PC-3 (cell line): ENCODE measurements around the gene CYP1B1.
"Not testable (repeated sequence)": the region's sequence is repeated elsewhere in the genome, so short reads cannot be mapped to it uniquely, and the experiment has no call there.

Source experiments
- EZH2phosphoT487 ChIP-seq: fragments of 300-600 bp; sonication (generic); IDR thresholded peaks from 2 replicates; pipeline ENCODE4 v1.6.1; 2018; ENCODE audit warnings: mild to moderate bottlenecking, antibody characterized with exemption, low read length, borderline replicate concordance
- TF ChIP-seq, protein P1 (sequence below): fragments of 300-600 bp; sonication (generic); conservative IDR thresholded peaks from 2 replicates; pipeline ENCODE4 v1.5.1; 2017; ENCODE audit warnings: antibody characterized with exemption, low read depth, mild to moderate bottlenecking, low read length

- TF ChIP-seq, protein P1, sequence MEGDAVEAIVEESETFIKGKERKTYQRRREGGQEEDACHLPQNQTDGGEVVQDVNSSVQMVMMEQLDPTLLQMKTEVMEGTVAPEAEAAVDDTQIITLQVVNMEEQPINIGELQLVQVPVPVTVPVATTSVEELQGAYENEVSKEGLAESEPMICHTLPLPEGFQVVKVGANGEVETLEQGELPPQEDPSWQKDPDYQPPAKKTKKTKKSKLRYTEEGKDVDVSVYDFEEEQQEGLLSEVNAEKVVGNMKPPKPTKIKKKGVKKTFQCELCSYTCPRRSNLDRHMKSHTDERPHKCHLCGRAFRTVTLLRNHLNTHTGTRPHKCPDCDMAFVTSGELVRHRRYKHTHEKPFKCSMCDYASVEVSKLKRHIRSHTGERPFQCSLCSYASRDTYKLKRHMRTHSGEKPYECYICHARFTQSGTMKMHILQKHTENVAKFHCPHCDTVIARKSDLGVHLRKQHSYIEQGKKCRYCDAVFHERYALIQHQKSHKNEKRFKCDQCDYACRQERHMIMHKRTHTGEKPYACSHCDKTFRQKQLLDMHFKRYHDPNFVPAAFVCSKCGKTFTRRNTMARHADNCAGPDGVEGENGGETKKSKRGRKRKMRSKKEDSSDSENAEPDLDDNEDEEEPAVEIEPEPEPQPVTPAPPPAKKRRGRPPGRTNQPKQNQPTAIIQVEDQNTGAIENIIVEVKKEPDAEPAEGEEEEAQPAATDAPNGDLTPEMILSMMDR: not testable (repeated sequence)
- not testable (repeated sequence) for TF ChIP-seq EZH2phosphoT487
These were observed 10.2 kb upstream of the CYP1B1 start for GRCh38 chr2:38085998-38086698.
